Panc1 (cell line): ENCODE results near the gene PRPS1. TPM values are rescaled to one million over a fixed set of nuclear protein-coding genes. Genes with fewer than 3 reads are reported as not detected.

Source experiments
- ATAC-seq: fragments of 200-7000 bp; cut with Tn5 transposase; 2 replicates; pipeline ENCODE4 v1.9.1; 2020; ENCODE audit warnings: mild to moderate bottlenecking, moderate library complexity
- BruUV-seq: library from RNA; stranded (reverse); fragments of 400-500 nt; replicated peaks from 2 replicates; lab custom pipeline; 2021; lab: Mats Ljungman, UMichigan
- CTCF ChIA-PET: fragments of 300-600 bp; sonication (Branson Sonifier 250); formaldehyde crosslinking; loops from one replicate; lab custom pipeline; 2022; ENCODE audit warnings: antibody characterized with exemption; lab: Charles Lee
- POLR2A ChIA-PET: fragments of 300-600 bp; sonication (Branson Sonifier 250); formaldehyde crosslinking; loops from one replicate; lab custom pipeline; 2022; ENCODE audit warnings: antibody characterized with exemption; lab: Charles Lee
- DNase-seq: peaks from one replicate; pipeline ENCODE4 v3.0.0-alpha.2; 2010; ENCODE audit warnings: low read depth, low spot score
- H3K27ac ChIP-seq: 2 replicates; pipeline ENCODE4 v1.5.1; 2011; ENCODE audit warnings: mild to moderate bottlenecking, low read length, inconsistent platforms
- H3K27me3 ChIP-seq: fragments of 200-500 bp; sonication (Bioruptor generic); 2 replicates; pipeline ENCODE4 v1.6.0; 2014; ENCODE audit warnings: low read length, inconsistent platforms; ENCODE audit not compliant: control insufficient read depth, insufficient read depth
- H3K36me3 ChIP-seq: fragments of 200-500 bp; sonication (Bioruptor generic); 2 replicates; pipeline ENCODE4 v1.5.1; 2014; ENCODE audit warnings: inconsistent platforms, mild to moderate bottlenecking, low read length, moderate library complexity; ENCODE audit not compliant: control insufficient read depth, insufficient read depth
- H3K4me1 ChIP-seq: 2 replicates; pipeline ENCODE4 v1.5.1; 2011; ENCODE audit warnings: inconsistent platforms, mild to moderate bottlenecking, low read length, moderate library complexity; ENCODE audit not compliant: control insufficient read depth, insufficient read depth
- H3K4me3 ChIP-seq, 2 experiments: 2 replicates each; pipeline ENCODE4 v1.5.1; 2011 to 2012; ENCODE audit warnings: low read depth in 2 of 2, low read length in 2 of 2, mild to moderate bottlenecking in 2 of 2, inconsistent platforms in 1 of 2, moderate library complexity in 1 of 2
- H3K9me3 ChIP-seq: fragments of 200-500 bp; sonication (Bioruptor generic); 2 replicates; pipeline ENCODE4 v1.5.1; 2014; ENCODE audit warnings: low read depth, mild to moderate bottlenecking, inconsistent platforms, low read length, moderate library complexity; ENCODE audit not compliant: control insufficient read depth, insufficient read depth
- POLR2AphosphoS5 ChIP-seq: IDR thresholded peaks from 2 replicates; pipeline ENCODE4 v1.6.1; 2012; ENCODE audit warnings: mild to moderate bottlenecking, low read depth, low read length, moderate library complexity
- SIN3A ChIP-seq: IDR thresholded peaks from 2 replicates; pipeline ENCODE4 v1.6.1; 2012; ENCODE audit warnings: low read depth, mild to moderate bottlenecking, low read length, moderate library complexity, borderline replicate concordance; ENCODE audit not compliant: insufficient read depth
- TCF7L2 ChIP-seq: IDR thresholded peaks from 2 replicates; pipeline ENCODE4 v1.6.1; 2011; ENCODE audit warnings: mild to moderate bottlenecking, low read depth, low read length, inconsistent platforms
- in situ Hi-C: cut with HindIII; loops from 2 replicates; pipeline ENCODE4 v1.10.0; 2016; ENCODE audit warnings: low sequenced_read_pairs, low pct_unique_long_range_greater_than_20kb
- intact Hi-C: fragments of 100-400 bp; cut with micrococcal nuclease; formaldehyde crosslinking; loops from one replicate; pipeline ENCODE4 v1.10.0; 2022; ENCODE audit not compliant: unreplicated experiment
- total RNA-seq: library from RNA; stranded (reverse); gene quantifications from one replicate; pipeline ENCODE4 v1.2.1, GENCODE V29; 2021; ENCODE audit not compliant: unreplicated experiment
- TF ChIP-seq, protein P1 (sequence below): fragments of 450-650 bp; IDR thresholded peaks from 2 replicates; pipeline ENCODE4 v1.5.1; 2017; ENCODE audit warnings: mild to moderate bottlenecking
- TF ChIP-seq, protein P2 (sequence below), 2 experiments: IDR thresholded peaks; 2 replicates each; pipeline ENCODE4 v1.6.1; 2011 to 2012; ENCODE audit warnings: low read depth in 2 of 2, control low read depth in 1 of 2, low read length in 1 of 2, mild to moderate bottlenecking in 1 of 2, moderate library complexity in 1 of 2; ENCODE audit not compliant: insufficient read depth in 1 of 2

PRPS1 gene
- total RNA-seq, 1 experiment from 2014 or later: 152 TPM

DNA sequence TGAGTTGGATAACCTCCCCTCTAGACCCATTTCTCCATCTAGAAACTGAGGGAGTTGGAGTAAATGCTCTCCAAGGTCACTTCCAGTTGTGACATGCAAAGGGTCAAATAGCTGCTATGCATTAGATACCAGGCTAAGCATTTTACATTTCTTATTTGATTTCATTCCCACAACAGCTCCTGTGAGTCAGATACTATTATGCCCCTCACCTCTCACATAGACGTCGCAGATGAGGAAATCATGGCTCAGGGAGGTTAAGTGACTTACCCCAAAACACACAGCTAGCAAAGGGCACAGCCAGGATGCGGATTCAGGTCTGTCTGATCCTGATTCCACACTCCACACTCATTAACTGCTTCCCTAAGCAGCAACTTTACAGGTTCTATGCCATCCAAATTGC is 57.7 kb downstream of the PRPS1 start:
- DNase-seq (no peak), ATAC-seq (no peak)
- Histone ChIP-seq H3K27ac (no peak overlapping the region), H3K27me3 (no peaks in the 10 kb centered on the region), H3K4me1 (no peaks in the 10 kb centered on the region), H3K9me3 (no peaks in the 10 kb centered on the region), H3K4me3 (no peak overlapping the region), H3K36me3 (no peaks in the 10 kb centered on the region)
- POLR2A ChIA-PET: no interaction called here
- TF ChIP-seq, protein P1, sequence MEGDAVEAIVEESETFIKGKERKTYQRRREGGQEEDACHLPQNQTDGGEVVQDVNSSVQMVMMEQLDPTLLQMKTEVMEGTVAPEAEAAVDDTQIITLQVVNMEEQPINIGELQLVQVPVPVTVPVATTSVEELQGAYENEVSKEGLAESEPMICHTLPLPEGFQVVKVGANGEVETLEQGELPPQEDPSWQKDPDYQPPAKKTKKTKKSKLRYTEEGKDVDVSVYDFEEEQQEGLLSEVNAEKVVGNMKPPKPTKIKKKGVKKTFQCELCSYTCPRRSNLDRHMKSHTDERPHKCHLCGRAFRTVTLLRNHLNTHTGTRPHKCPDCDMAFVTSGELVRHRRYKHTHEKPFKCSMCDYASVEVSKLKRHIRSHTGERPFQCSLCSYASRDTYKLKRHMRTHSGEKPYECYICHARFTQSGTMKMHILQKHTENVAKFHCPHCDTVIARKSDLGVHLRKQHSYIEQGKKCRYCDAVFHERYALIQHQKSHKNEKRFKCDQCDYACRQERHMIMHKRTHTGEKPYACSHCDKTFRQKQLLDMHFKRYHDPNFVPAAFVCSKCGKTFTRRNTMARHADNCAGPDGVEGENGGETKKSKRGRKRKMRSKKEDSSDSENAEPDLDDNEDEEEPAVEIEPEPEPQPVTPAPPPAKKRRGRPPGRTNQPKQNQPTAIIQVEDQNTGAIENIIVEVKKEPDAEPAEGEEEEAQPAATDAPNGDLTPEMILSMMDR: no peak
- TF ChIP-seq POLR2AphosphoS5 (no peak), TCF7L2 (no peak), SIN3A (no peak)
- TF ChIP-seq, protein P2, sequence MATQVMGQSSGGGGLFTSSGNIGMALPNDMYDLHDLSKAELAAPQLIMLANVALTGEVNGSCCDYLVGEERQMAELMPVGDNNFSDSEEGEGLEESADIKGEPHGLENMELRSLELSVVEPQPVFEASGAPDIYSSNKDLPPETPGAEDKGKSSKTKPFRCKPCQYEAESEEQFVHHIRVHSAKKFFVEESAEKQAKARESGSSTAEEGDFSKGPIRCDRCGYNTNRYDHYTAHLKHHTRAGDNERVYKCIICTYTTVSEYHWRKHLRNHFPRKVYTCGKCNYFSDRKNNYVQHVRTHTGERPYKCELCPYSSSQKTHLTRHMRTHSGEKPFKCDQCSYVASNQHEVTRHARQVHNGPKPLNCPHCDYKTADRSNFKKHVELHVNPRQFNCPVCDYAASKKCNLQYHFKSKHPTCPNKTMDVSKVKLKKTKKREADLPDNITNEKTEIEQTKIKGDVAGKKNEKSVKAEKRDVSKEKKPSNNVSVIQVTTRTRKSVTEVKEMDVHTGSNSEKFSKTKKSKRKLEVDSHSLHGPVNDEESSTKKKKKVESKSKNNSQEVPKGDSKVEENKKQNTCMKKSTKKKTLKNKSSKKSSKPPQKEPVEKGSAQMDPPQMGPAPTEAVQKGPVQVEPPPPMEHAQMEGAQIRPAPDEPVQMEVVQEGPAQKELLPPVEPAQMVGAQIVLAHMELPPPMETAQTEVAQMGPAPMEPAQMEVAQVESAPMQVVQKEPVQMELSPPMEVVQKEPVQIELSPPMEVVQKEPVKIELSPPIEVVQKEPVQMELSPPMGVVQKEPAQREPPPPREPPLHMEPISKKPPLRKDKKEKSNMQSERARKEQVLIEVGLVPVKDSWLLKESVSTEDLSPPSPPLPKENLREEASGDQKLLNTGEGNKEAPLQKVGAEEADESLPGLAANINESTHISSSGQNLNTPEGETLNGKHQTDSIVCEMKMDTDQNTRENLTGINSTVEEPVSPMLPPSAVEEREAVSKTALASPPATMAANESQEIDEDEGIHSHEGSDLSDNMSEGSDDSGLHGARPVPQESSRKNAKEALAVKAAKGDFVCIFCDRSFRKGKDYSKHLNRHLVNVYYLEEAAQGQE (IDR thresholded peaks at IDR 0.05; ENCODE audit: insufficient read depth in 1 of 2, low read depth in 2 of 2, low read length in 1 of 2): no peak
- BruUV-seq: no TSS peak
- intact Hi-C loops (no loop called here), in situ Hi-C loops (no loop called here)
- CTCF ChIA-PET: no interaction called here

- Histone ChIP-seq H3K4me3 (no peak overlapping the region), H3K9me3 (no peaks in the 10 kb centered on the region), H3K4me1 (no peaks in the 10 kb centered on the region), H3K27ac (no peak overlapping the region), H3K27me3 (peaks cover 2% of the 10 kb centered on the region; the same call in 1 of the 2 replicates), H3K36me3 (no peaks in the 10 kb centered on the region)
- in situ Hi-C loops: no loop called here
- intact Hi-C loops: no loop called here
- TF ChIP-seq, protein P2 (IDR thresholded peaks at IDR 0.05; ENCODE audit: insufficient read depth in 1 of 2, low read depth in 2 of 2, low read length in 1 of 2): no peak
- TF ChIP-seq, protein P1: no peak
- TF ChIP-seq SIN3A (no peak), POLR2AphosphoS5 (no peak), TCF7L2 (no peak)
- DNase-seq: no peak
- no peak for ATAC-seq
- ChIA-PET POLR2A (no interaction called here), CTCF (no interaction called here)
- BruUV-seq: no TSS peak
These were observed 58.5 kb downstream of the PRPS1 start for GRCh38 chrX:107686792-107687191.
